ENCODE results near the gene ZNF740. TPM values are rescaled to one million over a fixed set of nuclear protein-coding genes. Genes with fewer than 3 reads are reported as not detected.

The ZNF740 gene
- total RNA-seq, 2 experiments from 2014 or later, result 24.4 to 24.7 TPM

- peaks cover 7% of the 10 kb centered on the region for H3K4me1 Mint-ChIP-seq (ENCODE audit: low read depth)
- no peaks in the 10 kb centered on the region for H3K27me3 Mint-ChIP-seq
- Histone ChIP-seq H3K9me3 (ENCODE audit: control insufficient read depth in 1 of 2, insufficient read depth in 1 of 2, low read length in 2 of 2) (no peaks in the 10 kb centered on the region), H3K27ac (ENCODE audit: low read depth in 1 of 2, low read length in 2 of 2) (no peak overlapping the region), H3K36me3 (ENCODE audit: insufficient read depth, low read length) (no peaks in the 10 kb centered on the region), H3K4me3 (ENCODE audit: low read length) (no peak overlapping the region), H3K4me1 (ENCODE audit: insufficient read depth, low read length) (peaks cover 10% of the 10 kb centered on the region), H3K27me3 (ENCODE audit: control insufficient read depth in 1 of 2, insufficient read depth in 2 of 2, low read length in 2 of 2) (no peaks in the 10 kb centered on the region)
- H3K4me3 Mint-ChIP-seq, result no peak overlapping the region
- CTCF ChIA-PET, result interaction anchor here (0.6 to 3.2 kb wide), 18 partner anchors 9 to 186 kb away, joined by 3 to 32 read pairs (median 4); partner anchors contain the start of genes AAAS, CSAD, ESPL1 and ITGB7
- peak; percentile 94 for TF ChIP-seq CTCF (IDR thresholded peaks at IDR 0.05)
- intact Hi-C loops (cut with DNase I, micrococcal nuclease), result loop anchor here (1.0 to 2.0 kb wide), 8 partner anchors 31 to 349 kb away; partner anchors contain the start of gene PFDN5 (in 1 of the 2)
- DNase-seq, result peak; percentile 82 to 94 (median 90)
- no peak overlapping the region for H3K27ac Mint-ChIP-seq
- no peaks in the 10 kb centered on the region for H3K36me3 Mint-ChIP-seq (ENCODE audit: low read depth)
- ATAC-seq (ENCODE audit: poor library complexity), result peak; percentile 100
- POLR2A ChIA-PET, result interaction anchor here (0.7 to 3.5 kb wide), 13 partner anchors 21 to 162 kb away, joined by 3 to 19 read pairs (median 6); partner anchors contain the start of genes AAAS, CSAD, ESPL1 and ITGB7
- H3K9me3 Mint-ChIP-seq, result no peaks in the 10 kb centered on the region
Measured at GRCh38 chr12:53159195-53159839, 21.2 kb upstream of the ZNF740 start.

- H3K36me3 Mint-ChIP-seq (ENCODE audit: low read depth), result no peaks in the 10 kb centered on the region
- Histone ChIP-seq H3K4me3 (ENCODE audit: low read length) (no peak overlapping the region), H3K36me3 (ENCODE audit: insufficient read depth, low read length) (no peaks in the 10 kb centered on the region), H3K27me3 (ENCODE audit: control insufficient read depth in 1 of 2, insufficient read depth in 2 of 2, low read length in 2 of 2) (no peaks in the 10 kb centered on the region), H3K4me1 (ENCODE audit: insufficient read depth, low read length) (peaks cover 10% of the 10 kb centered on the region), H3K27ac (ENCODE audit: low read depth in 1 of 2, low read length in 2 of 2) (no peak overlapping the region), H3K9me3 (ENCODE audit: control insufficient read depth in 1 of 2, insufficient read depth in 1 of 2, low read length in 2 of 2) (no peaks in the 10 kb centered on the region)
- H3K27ac Mint-ChIP-seq, result no peak overlapping the region
- ChIA-PET CTCF (interaction anchor here (0.6 to 3.2 kb wide), 18 partner anchors 8 to 185 kb away, joined by 3 to 32 read pairs (median 4); partner anchors contain the start of genes AAAS, CSAD, ESPL1 and ITGB7), POLR2A (interaction anchor here (0.7 to 3.5 kb wide), 9 partner anchors 21 to 161 kb away, joined by 3 to 19 read pairs (median 7); partner anchors contain the start of genes AAAS, CSAD, ESPL1 and PFDN5)
- intact Hi-C loops (cut with DNase I, micrococcal nuclease), result loop anchor here (1.0 to 5.0 kb wide), 9 partner anchors 30 to 348 kb away; partner anchors contain the start of genes ESPL1 (in 1 of the 2) and PFDN5 (in 1 of the 2)
- TF ChIP-seq CTCF (IDR thresholded peaks at IDR 0.05), result no peak
- no peaks in the 10 kb centered on the region for H3K27me3 Mint-ChIP-seq
- no peak overlapping the region for H3K4me3 Mint-ChIP-seq
- ATAC-seq (ENCODE audit: poor library complexity) (no peak), DNase-seq (no peak)
- H3K4me1 Mint-ChIP-seq (ENCODE audit: low read depth), result peaks cover 7% of the 10 kb centered on the region
- H3K9me3 Mint-ChIP-seq, result no peaks in the 10 kb centered on the region
Measured at GRCh38 chr12:53160000-53160399, 20.5 kb upstream of the ZNF740 start.

- H3K27ac Mint-ChIP-seq, result no peak overlapping the region
- ATAC-seq (ENCODE audit: poor library complexity) (no peak), DNase-seq (no peak)
- intact Hi-C loops (cut with DNase I, micrococcal nuclease), result loop anchor here in 1 of 2 experiments (5.0 kb wide), 1 partner anchor 107 kb away; the partner anchor contains the start of gene ESPL1
- ChIA-PET CTCF (interaction anchor here (1.4 to 3.1 kb wide), 4 partner anchors 20 to 161 kb away, joined by 4 to 32 read pairs (median 14); partner anchors contain the start of genes AAAS, CSAD and ZNF740), POLR2A (interaction anchor here (0.9 to 3.5 kb wide), 6 partner anchors 20 to 139 kb away, joined by 4 to 19 read pairs (median 7); partner anchors contain the start of genes CSAD, MYG1, PFDN5 and ZNF740)
- H3K27me3 ChIP-seq (ENCODE audit: control insufficient read depth in 1 of 2, insufficient read depth in 2 of 2, low read length in 2 of 2), result no peaks in the 10 kb centered on the region
- H3K9me3 Mint-ChIP-seq, result no peaks in the 10 kb centered on the region
- H3K4me3 ChIP-seq (ENCODE audit: low read length), result no peak overlapping the region
- peaks cover 10% of the 10 kb centered on the region for H3K4me1 ChIP-seq (ENCODE audit: insufficient read depth, low read length)
- H3K27me3 Mint-ChIP-seq, result no peaks in the 10 kb centered on the region
- no peak overlapping the region for H3K27ac ChIP-seq (ENCODE audit: low read depth in 1 of 2, low read length in 2 of 2)
- TF ChIP-seq CTCF (IDR thresholded peaks at IDR 0.05), result no peak
- no peaks in the 10 kb centered on the region for H3K36me3 Mint-ChIP-seq (ENCODE audit: low read depth)
- peaks cover 7% of the 10 kb centered on the region for H3K4me1 Mint-ChIP-seq (ENCODE audit: low read depth)
- H3K9me3 ChIP-seq (ENCODE audit: control insufficient read depth in 1 of 2, insufficient read depth in 1 of 2, low read length in 2 of 2), result no peaks in the 10 kb centered on the region
- H3K4me3 Mint-ChIP-seq, result no peak overlapping the region
- H3K36me3 ChIP-seq (ENCODE audit: insufficient read depth, low read length), result no peaks in the 10 kb centered on the region
Measured at GRCh38 chr12:53160673-53161072, 19.8 kb upstream of the ZNF740 start.
